Measurements from ENCODE around the gene KCNK1. TPM values are rescaled to one million over a fixed set of nuclear protein-coding genes. Genes with fewer than 3 reads are reported as not detected.
A peak's percentile ranks its signal among the peaks of the same experiment; 100 is the strongest.
"Not testable (repeated sequence)": the region's sequence is repeated elsewhere in the genome, so short reads cannot be mapped to it uniquely, and the experiment has no call there.

KCNK1 gene
- total RNA-seq, 1 donor from 2014 or later: 25.2 TPM

DNA sequence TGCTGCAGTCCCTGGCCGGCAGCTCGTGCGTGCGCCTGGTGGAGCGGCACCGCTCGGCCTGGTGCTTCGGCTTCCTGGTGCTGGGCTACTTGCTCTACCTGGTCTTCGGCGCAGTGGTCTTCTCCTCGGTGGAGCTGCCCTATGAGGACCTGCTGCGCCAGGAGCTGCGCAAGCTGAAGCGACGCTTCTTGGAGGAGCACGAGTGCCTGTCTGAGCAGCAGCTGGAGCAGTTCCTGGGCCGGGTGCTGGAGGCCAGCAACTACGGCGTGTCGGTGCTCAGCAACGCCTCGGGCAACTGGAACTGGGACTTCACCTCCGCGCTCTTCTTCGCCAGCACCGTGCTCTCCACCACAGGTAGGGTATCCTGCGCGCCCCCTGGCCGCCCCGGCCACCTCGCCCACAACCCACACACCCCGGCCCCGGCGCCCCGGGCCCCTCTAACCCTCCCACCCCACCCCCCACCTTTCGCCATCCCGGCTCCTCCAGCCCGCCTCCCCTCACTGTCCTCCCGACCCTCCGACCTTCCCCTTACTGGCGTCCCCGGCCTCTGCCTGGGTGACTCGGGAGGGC lies 352 bp downstream of the KCNK1 start:
- H3K27ac ChIP-seq (replicated peaks): peak overlapping the region; percentile 70
- H3K4me1 ChIP-seq: peaks cover 17% of the 10 kb centered on the region
- DNase-seq: peak; percentile 19
- intact Hi-C loops (cut with micrococcal nuclease): no loop called here
- peaks cover 49% of the 10 kb centered on the region for H3K27me3 ChIP-seq (ENCODE audit: low read depth)
- H3K9me3 ChIP-seq (replicated peaks): no peaks in the 10 kb centered on the region
- H3K36me3 ChIP-seq: no peaks in the 10 kb centered on the region
- TF ChIP-seq, protein P1, sequence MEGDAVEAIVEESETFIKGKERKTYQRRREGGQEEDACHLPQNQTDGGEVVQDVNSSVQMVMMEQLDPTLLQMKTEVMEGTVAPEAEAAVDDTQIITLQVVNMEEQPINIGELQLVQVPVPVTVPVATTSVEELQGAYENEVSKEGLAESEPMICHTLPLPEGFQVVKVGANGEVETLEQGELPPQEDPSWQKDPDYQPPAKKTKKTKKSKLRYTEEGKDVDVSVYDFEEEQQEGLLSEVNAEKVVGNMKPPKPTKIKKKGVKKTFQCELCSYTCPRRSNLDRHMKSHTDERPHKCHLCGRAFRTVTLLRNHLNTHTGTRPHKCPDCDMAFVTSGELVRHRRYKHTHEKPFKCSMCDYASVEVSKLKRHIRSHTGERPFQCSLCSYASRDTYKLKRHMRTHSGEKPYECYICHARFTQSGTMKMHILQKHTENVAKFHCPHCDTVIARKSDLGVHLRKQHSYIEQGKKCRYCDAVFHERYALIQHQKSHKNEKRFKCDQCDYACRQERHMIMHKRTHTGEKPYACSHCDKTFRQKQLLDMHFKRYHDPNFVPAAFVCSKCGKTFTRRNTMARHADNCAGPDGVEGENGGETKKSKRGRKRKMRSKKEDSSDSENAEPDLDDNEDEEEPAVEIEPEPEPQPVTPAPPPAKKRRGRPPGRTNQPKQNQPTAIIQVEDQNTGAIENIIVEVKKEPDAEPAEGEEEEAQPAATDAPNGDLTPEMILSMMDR (IDR thresholded peaks at IDR 0.05; ENCODE audit: borderline replicate concordance): no peak
- H3K4me3 ChIP-seq: peak overlapping the region; percentile 77

GRCh38 chr1:233614743-233615521 lies 1.0 kb downstream of the KCNK1 start:
- H3K4me1 ChIP-seq: peaks cover 17% of the 10 kb centered on the region
- H3K36me3 ChIP-seq: no peaks in the 10 kb centered on the region
- no peaks in the 10 kb centered on the region for H3K9me3 ChIP-seq (replicated peaks)
- peak overlapping the region; percentile 77 for H3K4me3 ChIP-seq
- no peak for DNase-seq
- H3K27ac ChIP-seq (replicated peaks): peak overlapping the region; percentile 70
- intact Hi-C loops (cut with micrococcal nuclease): no loop called here
- TF ChIP-seq, protein P1 (IDR thresholded peaks at IDR 0.05; ENCODE audit: borderline replicate concordance): no peak
- peaks cover 49% of the 10 kb centered on the region for H3K27me3 ChIP-seq (ENCODE audit: low read depth)

- H3K27ac ChIP-seq (replicated peaks): no peak overlapping the region
- H3K9me3 ChIP-seq (replicated peaks): no peaks in the 10 kb centered on the region
- intact Hi-C loops (cut with micrococcal nuclease): no loop called here
- TF ChIP-seq, protein P1 (IDR thresholded peaks at IDR 0.05; ENCODE audit: borderline replicate concordance): no peak
- DNase-seq: no peak
- H3K36me3 ChIP-seq: no peaks in the 10 kb centered on the region
- peaks cover 45% of the 10 kb centered on the region for H3K27me3 ChIP-seq (ENCODE audit: low read depth)
- peaks cover 17% of the 10 kb centered on the region for H3K4me1 ChIP-seq
- peak overlapping the region; percentile 77 for H3K4me3 ChIP-seq
These were observed 1.7 kb downstream of the KCNK1 start for GRCh38 chr1:233615571-233615970.

DNA sequence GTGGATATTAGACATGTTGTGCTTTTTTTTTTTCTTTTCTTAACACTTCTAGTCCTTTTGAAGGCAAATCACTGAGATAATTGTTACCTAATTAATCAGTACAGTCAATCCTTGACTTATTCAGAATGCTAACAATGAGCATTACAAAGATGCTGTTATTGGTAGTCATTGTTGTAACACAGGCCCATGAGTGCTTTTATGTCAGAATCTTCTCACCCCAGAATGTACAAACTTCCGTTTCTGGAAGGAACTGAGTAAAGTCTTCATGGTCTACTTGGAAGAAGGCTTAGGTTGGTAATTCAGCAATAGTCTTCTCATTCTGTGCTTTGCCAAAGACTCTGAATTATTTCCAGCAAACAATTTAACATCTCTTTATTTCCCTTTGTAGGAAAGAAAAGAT lies 3.1 kb downstream of the KCNK1 start:
- TF ChIP-seq, protein P1 (IDR thresholded peaks at IDR 0.05; ENCODE audit: borderline replicate concordance): no peak
- peaks cover 31% of the 10 kb centered on the region for H3K27me3 ChIP-seq (ENCODE audit: low read depth)
- no peaks in the 10 kb centered on the region for H3K36me3 ChIP-seq
- peaks cover 17% of the 10 kb centered on the region for H3K4me1 ChIP-seq
- H3K4me3 ChIP-seq: no peak overlapping the region
- intact Hi-C loops (cut with micrococcal nuclease): no loop called here
- H3K9me3 ChIP-seq (replicated peaks): no peaks in the 10 kb centered on the region
- H3K27ac ChIP-seq (replicated peaks): no peak overlapping the region
- no peak for DNase-seq

- H3K27ac ChIP-seq (replicated peaks); H3K9me3 ChIP-seq (replicated peaks); H3K36me3 ChIP-seq; DNase-seq; intact Hi-C loops (cut with micrococcal nuclease); H3K4me3 ChIP-seq: not testable (repeated sequence)
- H3K4me1 ChIP-seq: peaks cover 12% of the 10 kb centered on the region
- peaks cover 12% of the 10 kb centered on the region for H3K27me3 ChIP-seq (ENCODE audit: low read depth)
These were observed 5.5 kb downstream of the KCNK1 start for GRCh38 chr1:233619414-233619813.

DNA sequence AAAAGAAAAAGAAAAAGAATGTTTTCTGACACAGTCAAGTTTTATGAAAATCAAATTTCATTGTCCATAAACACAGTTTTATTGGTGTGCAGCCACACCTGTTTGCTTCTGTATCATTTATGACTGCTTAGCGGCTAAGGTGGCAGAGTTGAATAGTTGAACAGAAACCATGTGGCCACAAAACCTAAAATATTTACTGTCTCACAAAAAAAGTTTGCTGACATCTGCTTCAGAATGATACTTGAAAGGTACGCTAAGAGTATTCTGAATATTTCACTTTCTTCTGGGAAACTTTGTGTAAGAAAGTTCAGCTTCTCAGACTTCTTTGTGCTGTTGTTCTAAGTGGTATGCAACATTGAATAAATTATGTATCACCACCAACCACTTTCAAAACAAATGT lies 6.2 kb downstream of the KCNK1 start:
- H3K27me3 ChIP-seq (ENCODE audit: low read depth): peaks cover 5% of the 10 kb centered on the region
- H3K36me3 ChIP-seq: no peaks in the 10 kb centered on the region
- no peak for DNase-seq
- no peak overlapping the region for H3K4me3 ChIP-seq
- TF ChIP-seq, protein P1 (IDR thresholded peaks at IDR 0.05; ENCODE audit: borderline replicate concordance): no peak
- H3K9me3 ChIP-seq (replicated peaks): no peaks in the 10 kb centered on the region
- no peak overlapping the region for H3K27ac ChIP-seq (replicated peaks)
- intact Hi-C loops (cut with micrococcal nuclease): no loop called here
- peaks cover 6% of the 10 kb centered on the region for H3K4me1 ChIP-seq
